Fibroblast of lung (primary cell): Measurements from ENCODE around the gene FCF1. TPM values are rescaled to one million over a fixed set of nuclear protein-coding genes. Genes with fewer than 3 reads are reported as not detected.

Experiments used
- DNase-seq, 2 donors: peaks; one replicate each; pipeline versions ENCODE4 v3.0.0 to v3.0.0-alpha.2; 2010; ENCODE audit warnings: low read depth in 2 of 2
- H2AFZ ChIP-seq: 2 replicates; pipeline ENCODE4 v1.5.1; 2012; ENCODE audit warnings: low read length, control low read depth, inconsistent platforms
- H3K27ac ChIP-seq: 2 replicates; pipeline ENCODE4 v1.5.1; 2011; ENCODE audit warnings: low read length, control low read depth; ENCODE audit not compliant: insufficient read depth
- H3K27me3 ChIP-seq: 2 replicates; pipeline ENCODE4 v1.5.1; 2011; ENCODE audit warnings: mild to moderate bottlenecking, low read length; ENCODE audit not compliant: control insufficient read depth, insufficient read depth
- H3K36me3 ChIP-seq: 2 replicates; pipeline ENCODE4 v1.5.1; 2011; ENCODE audit warnings: low read length; ENCODE audit not compliant: control insufficient read depth, insufficient read depth
- H3K4me1 ChIP-seq: 2 replicates; pipeline ENCODE4 v1.5.1; 2011; ENCODE audit warnings: low read length; ENCODE audit not compliant: control insufficient read depth, insufficient read depth; ENCODE audit errors: extremely low read depth
- H3K4me2 ChIP-seq: 2 replicates; pipeline ENCODE4 v1.5.1; 2011; ENCODE audit warnings: low read length, control low read depth; ENCODE audit not compliant: insufficient read depth; ENCODE audit errors: extremely low read depth
- H3K4me3 ChIP-seq, 4 experiments: fragments of 200-600 bp in 1 of 4; sonication (generic) in 1 of 4; replicated peaks in 1 of 4; 2 replicates each; pipeline ENCODE4 v1.5.1; 2011 to 2016; ENCODE audit warnings: low read length in 4 of 4, low read depth in 3 of 4, mild to moderate bottlenecking in 3 of 4, control low read depth in 2 of 4, inconsistent platforms in 1 of 4, mixed read lengths in 1 of 4; ENCODE audit not compliant: insufficient read depth in 1 of 4; ENCODE audit errors: control extremely low read depth in 1 of 4
- H3K79me2 ChIP-seq: 2 replicates; pipeline ENCODE4 v1.5.1; 2012; ENCODE audit warnings: mild to moderate bottlenecking, low read length, inconsistent platforms; ENCODE audit not compliant: control insufficient read depth, insufficient read depth
- H3K9ac ChIP-seq: 2 replicates; pipeline ENCODE4 v1.5.1; 2011; ENCODE audit warnings: mild to moderate bottlenecking, low read length, control low read depth; ENCODE audit not compliant: insufficient read depth
- H3K9me3 ChIP-seq: 2 replicates; pipeline ENCODE4 v1.5.1; 2012; ENCODE audit warnings: low read depth, low read length; ENCODE audit not compliant: control insufficient read depth, insufficient read depth
- H4K20me1 ChIP-seq: 2 replicates; pipeline ENCODE4 v1.5.1; 2011; ENCODE audit warnings: low read length; ENCODE audit not compliant: control insufficient read depth, insufficient read depth; ENCODE audit errors: extremely low read depth
- CTCF ChIP-seq, 2 donors: IDR thresholded peaks in 1 of 2; conservative IDR thresholded peaks in 1 of 2; 1 replicate in 1 of 2; 2 replicates in 1 of 2; pipeline ENCODE4 v1.5.1; 2011 to 2012; ENCODE audit warnings: low read length in 2 of 2, control low read depth in 1 of 2, inconsistent platforms in 1 of 2, low read depth in 1 of 2, mild to moderate bottlenecking in 1 of 2
- EZH2 ChIP-seq: IDR thresholded peaks from 2 replicates; pipeline ENCODE4 v1.5.1; 2012; ENCODE audit warnings: low read length, control low read depth, mild to moderate bottlenecking; ENCODE audit errors: missing control alignments
- polyA plus RNA-seq, 2 donors: library from polyadenylated mRNA; depleted of rRNA in 1 of 2; stranded (reverse) in 1 of 2; unstranded in 1 of 2; fragments of >200 nt; gene quantifications; 2 replicates each; pipeline ENCODE4 v1.2.1, GENCODE V29; 2011 to 2012; ENCODE audit warnings: missing spikeins in 1 of 2
- total RNA-seq: library from RNA; depleted of rRNA; stranded (reverse); fragments of >200 nt; gene quantifications from 2 replicates; pipeline ENCODE4 v1.2.1, GENCODE V29; 2014

Gene FCF1
- total and polyA plus RNA-seq, 2 donors (not counting 1 experiment from before 2014, with no cell fraction given) = 29.2 to 67.2 TPM

DNA sequence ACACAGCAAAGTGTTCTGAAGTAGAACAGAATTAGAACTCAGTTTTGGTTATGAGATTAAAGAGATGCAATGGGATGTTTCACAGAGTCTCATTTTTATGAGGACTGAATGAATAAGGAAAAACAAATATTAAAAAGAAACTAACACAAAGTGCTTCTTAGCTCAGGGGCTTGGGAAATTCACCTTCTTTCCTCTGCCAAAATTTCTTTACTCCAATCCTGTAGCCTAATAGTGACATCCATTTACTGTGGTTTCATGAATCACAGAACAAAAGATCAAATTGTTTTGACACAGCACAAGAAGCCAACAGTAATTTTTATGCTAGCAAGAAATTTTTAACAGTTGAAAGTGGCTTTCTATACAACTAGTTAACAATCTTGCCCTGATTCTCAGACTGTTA, 37.7 kb upstream of the FCF1 start:
- Histone ChIP-seq H3K27me3 (no peaks in the 10 kb centered on the region), H2AFZ (no peak overlapping the region), H3K4me1 (peaks cover 2% of the 10 kb centered on the region), H3K79me2 (no peaks in the 10 kb centered on the region), H3K36me3 (peaks cover 6% of the 10 kb centered on the region), H3K9me3 (no peaks in the 10 kb centered on the region), H3K4me3 (no peak overlapping the region), H3K27ac (no peak overlapping the region), H3K4me2 (no peak overlapping the region), H3K9ac (no peak overlapping the region), H4K20me1 (no peaks in the 10 kb centered on the region)
- TF ChIP-seq CTCF (conservative IDR thresholded peaks at IDR 0.05 in 1 of 2, IDR thresholded peaks at IDR 0.05 in 1 of 2; ENCODE audit: low read depth in 1 of 2, low read length in 2 of 2) (no peak), EZH2 (no peak)
- DNase-seq = no peak

- Histone ChIP-seq H3K27me3 (no peaks in the 10 kb centered on the region), H3K79me2 (no peaks in the 10 kb centered on the region), H3K9ac (no peak overlapping the region), H4K20me1 (no peaks in the 10 kb centered on the region), H2AFZ (no peak overlapping the region), H3K4me3 (no peak overlapping the region), H3K36me3 (peaks cover 3% of the 10 kb centered on the region), H3K27ac (no peak overlapping the region), H3K4me2 (no peak overlapping the region), H3K4me1 (no peaks in the 10 kb centered on the region), H3K9me3 (no peaks in the 10 kb centered on the region)
- TF ChIP-seq CTCF (conservative IDR thresholded peaks at IDR 0.05 in 1 of 2, IDR thresholded peaks at IDR 0.05 in 1 of 2; ENCODE audit: low read depth in 1 of 2, low read length in 2 of 2) (no peak), EZH2 (no peak)
- DNase-seq = no peak
Observed at GRCh38 chr14:74682169-74682952, 30.6 kb upstream of the FCF1 start.

DNA sequence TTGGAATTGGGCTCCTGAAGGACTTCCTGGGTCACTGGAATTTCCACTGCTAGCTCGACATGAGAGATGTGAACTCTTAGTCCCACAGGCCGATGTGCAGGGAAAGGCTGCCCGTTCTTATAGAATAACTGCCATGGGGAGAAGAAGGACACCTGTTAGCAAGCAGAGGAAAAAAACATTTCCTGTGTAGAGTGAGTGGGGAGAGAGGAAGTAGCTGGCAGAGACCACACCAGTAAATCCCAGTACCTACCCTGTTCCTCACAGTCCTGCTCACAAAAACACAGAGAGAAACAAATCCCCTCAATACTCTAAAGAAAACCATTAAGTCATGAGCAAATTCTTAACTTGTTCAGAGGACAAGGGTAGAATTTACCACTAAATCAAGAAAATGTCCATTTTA, 29.5 kb upstream of the FCF1 start:
- DNase-seq = no peak
- Histone ChIP-seq H3K27me3 (no peaks in the 10 kb centered on the region), H3K79me2 (no peaks in the 10 kb centered on the region), H3K4me1 (no peaks in the 10 kb centered on the region), H4K20me1 (no peaks in the 10 kb centered on the region), H3K9ac (no peak overlapping the region), H3K4me3 (no peak overlapping the region), H3K9me3 (no peaks in the 10 kb centered on the region), H2AFZ (no peak overlapping the region), H3K36me3 (peaks cover 3% of the 10 kb centered on the region), H3K4me2 (no peak overlapping the region), H3K27ac (no peak overlapping the region)
- TF ChIP-seq EZH2 = no peak
- TF ChIP-seq CTCF (conservative IDR thresholded peaks at IDR 0.05 in 1 of 2, IDR thresholded peaks at IDR 0.05 in 1 of 2; ENCODE audit: low read depth in 1 of 2, low read length in 2 of 2) = no peak
